Tracheal epithelial cell (primary cell): ENCODE measurements around the gene MRTFB. TPM values are rescaled to one million over a fixed set of nuclear protein-coding genes. Genes with fewer than 3 reads are reported as not detected.

ENCODE experiments used
- total RNA-seq: library from RNA; depleted of rRNA; stranded (reverse); fragments of >200 nt; gene quantifications from 2 replicates; pipeline ENCODE4 v1.2.1, GENCODE V29; 2014

The MRTFB gene, protein sequence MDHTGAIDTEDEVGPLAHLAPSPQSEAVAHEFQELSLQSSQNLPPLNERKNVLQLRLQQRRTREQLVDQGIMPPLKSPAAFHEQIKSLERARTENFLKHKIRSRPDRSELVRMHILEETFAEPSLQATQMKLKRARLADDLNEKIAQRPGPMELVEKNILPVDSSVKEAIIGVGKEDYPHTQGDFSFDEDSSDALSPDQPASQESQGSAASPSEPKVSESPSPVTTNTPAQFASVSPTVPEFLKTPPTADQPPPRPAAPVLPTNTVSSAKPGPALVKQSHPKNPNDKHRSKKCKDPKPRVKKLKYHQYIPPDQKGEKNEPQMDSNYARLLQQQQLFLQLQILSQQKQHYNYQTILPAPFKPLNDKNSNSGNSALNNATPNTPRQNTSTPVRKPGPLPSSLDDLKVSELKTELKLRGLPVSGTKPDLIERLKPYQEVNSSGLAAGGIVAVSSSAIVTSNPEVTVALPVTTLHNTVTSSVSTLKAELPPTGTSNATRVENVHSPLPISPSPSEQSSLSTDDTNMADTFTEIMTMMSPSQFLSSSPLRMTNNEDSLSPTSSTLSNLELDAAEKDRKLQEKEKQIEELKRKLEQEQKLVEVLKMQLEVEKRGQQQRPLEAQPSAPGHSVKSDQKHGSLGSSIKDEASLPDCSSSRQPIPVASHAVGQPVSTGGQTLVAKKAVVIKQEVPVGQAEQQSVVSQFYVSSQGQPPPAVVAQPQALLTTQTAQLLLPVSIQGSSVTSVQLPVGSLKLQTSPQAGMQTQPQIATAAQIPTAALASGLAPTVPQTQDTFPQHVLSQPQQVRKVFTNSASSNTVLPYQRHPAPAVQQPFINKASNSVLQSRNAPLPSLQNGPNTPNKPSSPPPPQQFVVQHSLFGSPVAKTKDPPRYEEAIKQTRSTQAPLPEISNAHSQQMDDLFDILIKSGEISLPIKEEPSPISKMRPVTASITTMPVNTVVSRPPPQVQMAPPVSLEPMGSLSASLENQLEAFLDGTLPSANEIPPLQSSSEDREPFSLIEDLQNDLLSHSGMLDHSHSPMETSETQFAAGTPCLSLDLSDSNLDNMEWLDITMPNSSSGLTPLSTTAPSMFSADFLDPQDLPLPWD
- 7.5 and 8.4 TPM in 2 replicates for total RNA-seq

DNA sequence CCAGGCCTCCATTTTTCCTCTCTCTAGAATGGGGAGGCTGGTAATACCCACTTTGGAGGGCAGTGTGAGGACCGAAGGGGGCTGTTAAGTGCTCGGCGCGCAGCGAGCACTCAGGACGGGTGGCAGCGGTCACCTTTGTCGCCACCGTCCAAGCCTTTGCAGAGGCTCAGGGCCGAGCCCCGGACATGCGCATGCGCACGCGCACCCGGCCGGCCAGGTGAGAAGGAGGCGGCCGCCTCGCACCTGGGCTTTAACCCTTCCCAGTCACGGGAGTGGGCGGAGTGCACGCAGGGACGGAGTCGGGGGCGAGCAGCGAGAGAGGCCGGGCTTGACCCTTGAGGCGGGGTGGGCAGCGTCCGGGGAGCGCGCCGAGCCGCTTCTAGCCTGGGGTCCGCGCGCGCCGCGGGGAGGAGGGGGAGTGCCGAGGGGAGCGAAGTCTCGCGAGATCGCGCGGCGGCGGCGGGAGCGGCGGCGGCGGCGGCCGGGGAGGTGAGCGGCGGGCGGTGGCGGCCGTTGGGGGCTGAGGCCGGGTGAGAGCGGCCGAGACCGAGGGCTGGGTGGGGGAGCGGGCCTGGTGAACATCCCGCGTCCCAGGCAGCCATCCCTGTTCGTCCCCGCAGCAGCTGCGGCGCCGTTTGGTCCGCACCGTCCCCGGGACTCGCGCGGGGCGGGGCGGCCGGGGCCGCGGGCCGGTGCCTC is at the start of gene MRTFB:
Gene MRTFB (plus strand): TSS at position 443 of the 699 bp plus-strand sequence. CDS start 69,288 bp downstream, outside the sequence.

Other genes starting within 250 kb of the MRTFB start
- gene ERCC4, start 151.2 kb upstream of the MRTFB start, total RNA-seq = 5.3 and 6.8 TPM in 2 replicates